GM12892 (cell line): ENCODE data around the gene HERC5.

Experiments
- DNase-seq: peaks from one replicate; pipeline ENCODE4 v3.0.0; 2011; ENCODE audit not compliant: insufficient read length
- FAIRE-seq: peaks from 2 replicates; lab custom pipeline; 2011; peaks lifted over from hg19 to GRCh38; lab: Jason Lieb, UNC
- POLR2A ChIP-seq: IDR thresholded peaks from 2 replicates; pipeline ENCODE4 v1.6.1; 2011; ENCODE audit warnings: low read depth, low read length, control low read depth
- POLR2AphosphoS5 ChIP-seq: IDR thresholded peaks from 2 replicates; pipeline ENCODE4 v1.6.1; 2011; ENCODE audit warnings: low read depth, low read length, control low read depth
- TAF1 ChIP-seq: IDR thresholded peaks from 2 replicates; pipeline ENCODE4 v1.6.1; 2011; ENCODE audit warnings: low read depth, mild to moderate bottlenecking, control low read depth, low read length, borderline replicate concordance

The HERC5 gene

GRCh38 chr4:88503344-88503743 is 46.4 kb downstream of the HERC5 start:
- FAIRE-seq: no peak
- TF ChIP-seq POLR2A (no peak), TAF1 (no peak), POLR2AphosphoS5 (no peak)

GRCh38 chr4:88511236-88511635 is 54.3 kb downstream of the HERC5 start:
- no peak for FAIRE-seq
- no peak for DNase-seq

More at GRCh38 chr4:88503344-88503743, 46.4 kb downstream of the HERC5 start:
- DNase-seq: no peak

GRCh38 chr4:88514557-88515511 is 57.9 kb downstream of the HERC5 start:
- TF ChIP-seq TAF1 (no peak), POLR2AphosphoS5 (no peak), POLR2A (no peak)
- no peak for FAIRE-seq
- no peak for DNase-seq

More at GRCh38 chr4:88511236-88511635, 54.3 kb downstream of the HERC5 start:
- no peak for TF ChIP-seq TAF1
- no peak for TF ChIP-seq POLR2AphosphoS5
- no peak for TF ChIP-seq POLR2A

- no peak for DNase-seq
- no peak for TF ChIP-seq POLR2AphosphoS5
- no peak for TF ChIP-seq POLR2A
- no peak for TF ChIP-seq TAF1
- no peak for FAIRE-seq
Measured at GRCh38 chr4:88516746-88517145, 59.8 kb downstream of the HERC5 start.

- DNase-seq: no peak
- TF ChIP-seq POLR2A (no peak), TAF1 (no peak), POLR2AphosphoS5 (no peak)
- no peak for FAIRE-seq
Measured at GRCh38 chr4:88517825-88518224, 60.9 kb downstream of the HERC5 start.

GRCh38 chr4:88518911-88519310 is 62.0 kb downstream of the HERC5 start:
- TF ChIP-seq POLR2A (no peak), TAF1 (no peak), POLR2AphosphoS5 (no peak)
- no peak for FAIRE-seq
- DNase-seq: no peak

- TF ChIP-seq POLR2A: no peak
- no peak for TF ChIP-seq POLR2AphosphoS5
- no peak for TF ChIP-seq TAF1
- DNase-seq: peak; percentile 18
- FAIRE-seq: peak; percentile 67
Measured at GRCh38 chr4:88522702-88523324, 65.9 kb downstream of the HERC5 start.

GRCh38 chr4:88523325-88524129 is 66.6 kb downstream of the HERC5 start, which contains the start of gene PYURF:
PYURF (minus strand) TSS chr4:88523776; CDS start chr4:88523700, 76 bp downstream.
- DNase-seq: peak; percentile 70
- peak; percentile 93 for FAIRE-seq
- TF ChIP-seq TAF1 (peak; percentile 67), POLR2A (peak; percentile 93), POLR2AphosphoS5 (peak; percentile 87)

GRCh38 chr4:88524171-88524570 is 67.3 kb downstream of the HERC5 start:
- FAIRE-seq (peak; percentile 27), DNase-seq (no peak)
- TF ChIP-seq TAF1: no peak
- no peak for TF ChIP-seq POLR2A
- no peak for TF ChIP-seq POLR2AphosphoS5

- no peak for DNase-seq
- FAIRE-seq: no peak
- TF ChIP-seq POLR2A (no peak), TAF1 (no peak)
Measured at GRCh38 chr4:88526221-88526815, 69.4 kb downstream of the HERC5 start.

GRCh38 chr4:88527787-88528186 is 70.9 kb downstream of the HERC5 start:
- TF ChIP-seq POLR2AphosphoS5: no peak
- TF ChIP-seq POLR2A: no peak
- no peak for TF ChIP-seq TAF1
- FAIRE-seq (peak; percentile 40), DNase-seq (no peak)
